Muscle of arm (tissue), 12 donors: ENCODE data around the gene ATP2C2. TPM values are rescaled to one million over a fixed set of nuclear protein-coding genes. Genes with fewer than 3 reads are reported as not detected.
"Not testable (repeated sequence)": the region's sequence is repeated elsewhere in the genome, so short reads cannot be mapped to it uniquely, and the experiment has no call there.

Experiments
- DNase-seq: peaks from one replicate; pipeline ENCODE4 v3.0.0-alpha.2; 2013
- polyA plus RNA-seq, 12 donors: library from polyadenylated mRNA; unstranded; fragments of 120-200 nt; gene quantifications; one replicate each; pipeline ENCODE4 v1.2.1, GENCODE V29; 2013; ENCODE audit not compliant: insufficient read length in 12 of 12

ATP2C2 gene
- polyA plus RNA-seq, 12 donors = 0.22 to 10.4 (median 0.58) TPM; not detected in 1

DNA sequence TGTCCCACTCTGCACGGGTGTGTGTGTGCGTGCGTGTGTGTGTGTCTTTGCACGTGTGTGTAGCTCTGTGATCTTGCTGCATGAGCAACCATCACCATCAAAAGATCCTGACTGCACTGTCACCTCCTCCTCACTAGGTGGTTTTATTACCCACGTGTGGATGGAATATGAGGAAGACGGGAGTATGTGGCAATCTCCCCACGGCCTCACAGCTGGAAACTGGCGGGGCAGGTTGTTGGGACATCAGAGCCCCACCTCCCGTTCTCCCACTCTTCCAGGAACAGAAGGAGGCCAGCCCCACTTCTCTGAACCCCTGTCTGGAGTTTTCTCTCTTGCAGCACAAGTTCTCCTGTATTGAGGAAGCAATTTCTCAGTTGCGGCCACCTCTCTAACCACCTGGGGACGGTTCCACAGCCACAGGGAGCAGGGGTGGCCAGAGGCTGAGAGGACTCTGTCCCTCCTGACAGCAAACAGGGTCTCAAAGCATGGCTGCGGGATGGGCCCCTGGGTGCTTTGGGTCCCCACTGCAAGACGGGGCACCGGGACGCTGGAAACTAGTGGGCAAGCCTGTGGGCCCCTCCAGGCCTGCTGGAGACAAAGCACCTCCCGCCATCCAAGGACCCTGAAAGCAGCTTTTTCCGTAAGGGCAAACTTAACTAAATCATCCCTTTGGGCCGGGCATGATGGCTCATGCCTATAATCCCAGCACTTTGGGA, 27.9 kb upstream of the ATP2C2 start:
- DNase-seq = no peak

DNA sequence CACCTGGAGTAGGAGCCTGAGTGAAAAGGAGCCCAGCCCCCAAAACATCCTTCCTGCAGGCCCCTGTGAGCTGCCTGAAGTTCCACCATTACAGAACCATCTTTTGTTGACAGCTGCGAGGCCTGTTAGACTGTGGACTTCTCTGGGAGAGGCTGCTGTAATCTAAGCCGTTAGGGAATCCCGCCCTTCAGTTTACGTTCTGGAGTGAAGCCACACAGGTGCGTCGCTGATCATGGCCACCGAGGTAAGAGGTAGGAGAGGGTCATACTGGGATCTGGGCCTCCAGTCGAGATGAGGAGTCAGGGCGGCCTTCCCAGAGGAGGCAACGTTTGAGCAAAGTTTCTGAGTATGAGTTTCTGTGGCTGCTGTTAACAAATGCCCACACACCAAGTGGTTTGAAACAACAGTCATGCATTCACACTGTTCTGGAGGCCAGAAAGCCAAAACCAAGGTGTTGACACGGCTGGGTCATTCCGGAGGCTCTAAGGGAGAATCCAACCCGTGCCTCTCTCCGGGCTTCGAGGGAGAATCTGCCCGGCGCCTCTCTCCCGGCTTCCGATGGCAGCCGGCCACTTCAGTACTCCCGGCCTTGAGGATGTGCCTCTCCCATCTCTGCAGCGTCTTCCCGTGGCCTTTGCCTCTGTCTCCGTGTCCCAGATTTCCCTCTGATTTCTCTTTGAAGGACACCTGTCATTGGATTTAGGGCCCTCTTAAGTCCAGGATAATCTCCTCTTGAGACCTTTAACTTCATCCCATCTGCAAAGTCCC, 26.6 kb upstream of the ATP2C2 start:
- DNase-seq = no peak

DNA sequence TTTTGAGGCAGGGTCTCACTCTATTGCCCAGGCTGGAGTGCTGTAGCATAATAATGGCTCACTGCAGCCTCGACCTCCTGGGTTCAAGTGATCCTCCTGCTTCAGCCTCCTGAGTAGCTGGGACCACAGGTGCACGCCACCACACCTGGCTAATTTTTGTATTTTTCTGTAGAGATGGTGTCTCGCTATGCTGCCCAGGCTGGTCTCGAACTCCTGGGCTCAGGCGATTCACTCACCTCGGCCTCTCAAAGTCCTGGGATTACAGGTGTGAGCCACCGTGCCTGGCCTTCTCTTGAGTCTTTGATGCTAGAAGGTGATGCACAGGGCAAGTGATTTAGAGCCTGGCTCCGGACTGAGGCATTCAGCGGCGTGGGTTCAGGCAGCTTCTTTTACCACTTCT, 24.5 kb upstream of the ATP2C2 start:
- not testable (repeated sequence) for DNase-seq

DNA sequence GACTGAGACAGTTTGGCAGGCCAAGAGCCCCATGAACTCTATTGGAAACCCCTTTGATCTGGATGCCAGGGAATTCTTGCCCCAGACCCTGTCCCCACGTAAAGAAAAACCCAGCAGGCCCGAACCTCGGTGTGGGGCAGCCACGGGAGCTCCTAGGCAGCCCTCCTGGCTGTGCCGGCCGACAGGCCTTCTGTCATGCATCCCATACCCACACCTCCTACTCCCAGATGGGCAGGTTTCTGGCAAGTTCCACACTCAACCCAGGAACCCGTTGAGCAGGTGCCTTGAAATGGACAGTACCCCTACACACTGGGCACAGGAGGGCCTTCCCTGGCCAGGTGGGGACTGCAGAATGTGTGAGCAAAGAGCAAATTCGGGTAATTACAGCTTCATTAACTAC, 23.6 kb upstream of the ATP2C2 start:
- DNase-seq = no peak

GRCh38 chr16:84347161-84347560, 21.2 kb upstream of the ATP2C2 start:
- DNase-seq = no peak

GRCh38 chr16:84348386-84348888, 19.9 kb upstream of the ATP2C2 start:
- no peak for DNase-seq

- DNase-seq = no peak
Measured at GRCh38 chr16:84349862-84350684, 18.3 kb upstream of the ATP2C2 start.

DNA sequence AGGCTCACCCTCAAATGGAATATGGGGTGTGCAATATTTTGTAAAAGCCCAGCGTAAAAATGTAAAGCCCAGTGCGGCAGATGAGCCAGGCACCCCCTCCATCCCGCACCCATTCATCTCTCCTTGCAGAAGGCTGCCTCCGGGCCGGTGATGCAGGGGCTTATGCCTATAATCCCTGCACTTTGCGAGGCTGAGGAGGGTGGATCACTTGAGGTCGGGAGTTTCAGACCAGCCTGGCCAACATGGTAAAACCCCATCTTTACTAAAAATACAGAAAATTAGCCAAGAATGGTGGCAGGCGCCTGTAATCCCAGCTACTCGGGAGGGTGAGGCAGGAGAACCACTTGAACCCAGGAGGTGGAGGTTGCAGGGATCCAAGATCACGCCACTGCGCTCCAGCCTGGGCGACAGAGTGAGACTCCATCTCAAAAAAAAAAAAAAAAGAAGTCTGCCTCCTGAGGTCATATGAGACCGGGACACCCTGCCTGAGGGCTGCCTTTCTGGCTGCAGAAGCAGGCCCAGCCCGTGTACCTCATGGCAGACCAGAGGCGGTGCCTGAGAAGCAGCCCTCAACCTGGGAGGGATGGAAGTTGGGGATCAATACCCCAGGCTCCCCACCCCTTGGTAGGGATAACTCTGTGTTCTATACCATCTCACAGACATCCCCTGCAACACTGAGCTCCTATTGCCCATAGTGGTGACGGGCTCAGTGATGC, 17.5 kb upstream of the ATP2C2 start:
- DNase-seq = no peak

DNA sequence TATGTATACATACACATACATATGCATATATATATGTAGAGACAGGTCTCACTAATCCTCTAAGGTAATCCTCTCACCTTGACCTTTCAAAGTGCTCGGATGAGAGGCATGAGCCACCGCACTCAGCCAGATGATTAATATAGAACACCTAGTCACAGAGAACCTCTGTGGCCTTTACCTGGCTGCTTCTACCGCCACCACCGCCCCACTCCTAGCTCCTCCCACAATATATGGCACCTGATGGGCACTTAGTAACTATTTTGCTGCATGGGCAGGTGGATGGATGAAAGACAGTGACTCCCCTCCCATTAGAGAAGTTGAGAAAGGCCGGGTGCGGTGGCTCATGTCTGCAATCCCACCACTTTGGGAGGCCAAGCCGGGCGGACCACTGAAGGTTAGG, 16.7 kb upstream of the ATP2C2 start:
- DNase-seq = no peak

DNA sequence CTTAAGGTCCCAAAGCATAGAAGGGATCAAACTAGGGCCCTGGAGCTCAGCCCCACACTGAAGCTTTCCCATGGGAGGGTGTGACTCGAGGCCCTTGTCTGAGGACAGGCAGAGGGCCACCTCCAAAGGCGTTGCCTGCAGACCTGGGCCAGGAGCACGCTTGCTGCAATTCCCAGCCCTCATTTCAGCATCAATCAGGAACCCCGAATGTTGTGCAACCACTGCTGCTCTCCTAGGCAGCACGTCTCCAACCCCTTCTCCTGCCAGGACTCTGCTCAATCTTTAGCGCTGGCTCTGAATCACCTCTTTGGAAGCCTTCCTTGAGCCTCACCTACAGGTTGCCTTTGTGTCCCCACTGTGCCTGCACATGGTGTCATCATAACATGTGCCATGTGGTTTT, 14.0 kb upstream of the ATP2C2 start:
- no peak for DNase-seq

GRCh38 chr16:84355149-84355548, 13.2 kb upstream of the ATP2C2 start:
- DNase-seq = no peak

GRCh38 chr16:84356176-84356575, 12.2 kb upstream of the ATP2C2 start:
- DNase-seq = no peak

DNA sequence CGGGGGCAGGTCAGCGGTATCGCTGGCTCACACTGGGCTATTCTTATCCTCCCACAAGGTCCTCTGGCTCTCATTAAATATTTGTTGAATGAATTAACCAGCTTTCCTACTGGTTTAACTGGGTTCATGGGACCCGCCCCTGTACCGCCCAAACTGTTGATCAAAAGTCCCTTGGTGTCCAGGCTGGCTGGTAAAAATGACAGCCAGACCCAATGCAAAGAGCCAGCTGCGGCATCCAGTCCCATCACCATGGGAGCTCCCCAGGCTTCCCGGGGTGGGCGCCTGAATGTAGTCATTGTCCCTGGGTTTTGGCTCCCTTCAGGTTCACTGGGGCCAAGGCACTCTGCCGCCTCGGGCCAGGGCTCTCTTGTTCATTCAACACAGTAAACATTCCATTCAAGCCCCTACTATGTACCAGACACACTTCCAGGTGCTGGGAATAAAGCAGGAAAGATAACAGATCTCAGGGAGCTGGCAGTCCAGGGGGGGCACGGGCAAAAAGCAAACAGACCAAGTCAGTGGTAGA, 11.7 kb upstream of the ATP2C2 start:
- DNase-seq = no peak

DNA sequence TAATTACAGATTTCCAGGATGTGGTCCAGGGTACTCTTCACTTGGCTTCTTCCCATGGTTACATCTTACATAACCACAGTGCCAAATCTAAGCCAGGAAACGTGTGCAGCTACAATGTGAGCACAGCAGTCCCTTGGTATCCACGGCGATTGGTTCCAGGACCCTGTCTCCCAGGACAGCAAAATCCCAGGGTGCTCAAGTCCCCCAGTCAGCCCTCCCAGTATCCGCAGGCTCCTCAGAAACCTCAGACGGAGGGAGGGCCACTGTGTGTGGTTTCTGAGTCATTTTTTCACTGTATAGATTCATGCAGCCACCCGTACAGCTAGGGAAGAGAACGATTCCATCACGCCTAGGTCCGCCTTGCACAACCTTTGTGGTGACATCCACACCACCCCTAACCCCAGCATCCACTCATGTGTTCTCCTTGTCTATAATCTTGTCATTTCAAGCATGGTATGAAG, 11.1 kb upstream of the ATP2C2 start:
- DNase-seq = no peak

GRCh38 chr16:84358601-84359295, 9.6 kb upstream of the ATP2C2 start:
- no peak for DNase-seq

DNA sequence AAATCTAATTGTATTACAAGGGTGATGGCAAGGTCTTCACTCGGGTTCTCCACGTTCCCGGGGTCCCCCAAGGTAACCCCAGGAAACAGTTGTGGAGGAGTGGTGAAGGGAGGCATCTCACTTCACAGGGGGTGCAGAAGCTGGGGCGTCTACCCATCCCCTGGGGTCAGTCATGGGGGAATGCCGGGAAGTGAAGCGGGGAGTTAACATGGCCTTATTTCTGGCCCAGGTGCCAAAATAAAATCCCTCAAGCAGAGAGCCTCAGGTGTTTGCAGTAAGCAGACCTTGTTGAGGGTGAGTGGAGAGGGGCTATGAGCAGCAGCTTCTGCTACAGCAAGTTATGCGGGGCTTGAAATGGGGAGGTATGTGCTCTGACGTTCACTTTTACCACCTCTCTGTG, 9.0 kb upstream of the ATP2C2 start:
- no peak for DNase-seq

DNA sequence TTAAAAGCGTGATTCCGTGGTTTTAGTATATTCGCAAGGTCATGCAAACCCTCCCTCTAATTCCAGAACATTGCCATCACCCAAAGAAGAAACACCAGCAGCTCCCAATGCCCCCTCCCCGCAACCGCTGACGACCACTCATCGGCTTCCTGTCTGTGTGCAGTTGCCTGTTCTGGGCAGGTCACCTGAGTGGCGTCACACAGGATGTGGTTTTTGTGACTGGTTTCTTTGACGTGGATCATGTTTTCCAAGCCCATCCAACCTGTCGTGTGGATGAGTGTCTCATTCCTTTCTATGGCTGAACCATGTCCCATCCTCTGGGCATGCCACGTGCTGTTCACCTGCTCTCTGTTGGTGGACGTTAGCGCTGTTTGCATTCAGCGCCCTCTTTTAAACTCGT, 8.2 kb upstream of the ATP2C2 start:
- no peak for DNase-seq

GRCh38 chr16:84360748-84361147, 7.6 kb upstream of the ATP2C2 start:
- no peak for DNase-seq

- no peak for DNase-seq
Measured at GRCh38 chr16:84361546-84361945, 6.8 kb upstream of the ATP2C2 start.

DNA sequence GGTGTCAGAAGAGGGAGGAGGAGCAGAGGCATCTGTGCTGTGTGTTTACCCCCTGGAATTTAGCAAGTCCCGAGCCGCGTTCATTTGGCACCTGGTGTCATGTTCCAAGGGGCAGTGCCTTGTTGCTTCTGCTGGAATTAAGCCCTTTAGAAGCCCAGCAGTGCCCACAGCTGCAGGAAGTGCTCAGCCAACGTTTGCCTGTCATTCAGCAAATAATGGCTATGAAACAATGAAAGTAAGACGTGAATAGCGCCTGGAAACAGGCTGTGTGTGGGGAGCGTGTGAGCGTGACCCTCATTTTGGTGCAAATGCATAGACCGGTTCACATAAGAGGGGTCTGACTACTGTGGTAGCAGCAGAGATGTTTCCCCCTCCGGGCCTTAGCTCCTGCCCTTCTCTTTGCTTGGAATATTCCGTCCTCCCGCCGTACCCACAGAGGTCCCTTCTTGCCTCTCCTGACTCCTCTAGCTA, 5.8 kb upstream of the ATP2C2 start:
- DNase-seq = no peak

- no peak for DNase-seq
Measured at GRCh38 chr16:84366208-84366607, 2.1 kb upstream of the ATP2C2 start.
